ENCODE measurements around the gene LSM12.
"Not testable (repeated sequence)": the region's sequence is repeated elsewhere in the genome, so short reads cannot be mapped to it uniquely, and the experiment has no call there.

The LSM12 gene

GRCh38 chr17:44001461-44001920 lies 65.0 kb downstream of the LSM12 start:
- no peaks in the 10 kb centered on the region for H3K36me3 ChIP-seq (ENCODE audit: control insufficient read depth, insufficient read depth, low read length)
- H3K4me1 ChIP-seq (ENCODE audit: control insufficient read depth, insufficient read depth, low read length): peaks cover 5% of the 10 kb centered on the region; the same call in 1 of the 2 replicates
- no peak overlapping the region for H3K4me3 ChIP-seq (ENCODE audit: low read depth, low read length)
- peaks cover 42% of the 10 kb centered on the region for H3K27me3 ChIP-seq (ENCODE audit: control insufficient read depth, insufficient read depth, low read length)
- no peak overlapping the region for H3K9ac ChIP-seq (ENCODE audit: low read length)
- H3K27ac ChIP-seq (ENCODE audit: low read depth, low read length): no peak overlapping the region
- no peaks in the 10 kb centered on the region for H3K9me3 ChIP-seq (ENCODE audit: control insufficient read depth, insufficient read depth, low read depth, low read length)

- H3K27ac ChIP-seq (ENCODE audit: low read depth, low read length): no peak overlapping the region
- H3K9me3 ChIP-seq (ENCODE audit: control insufficient read depth, insufficient read depth, low read depth, low read length): no peaks in the 10 kb centered on the region
- peaks cover 40% of the 10 kb centered on the region for H3K27me3 ChIP-seq (ENCODE audit: control insufficient read depth, insufficient read depth, low read length)
- H3K9ac ChIP-seq (ENCODE audit: low read length): no peak overlapping the region
- peaks cover 5% of the 10 kb centered on the region; the same call in 1 of the 2 replicates for H3K4me1 ChIP-seq (ENCODE audit: control insufficient read depth, insufficient read depth, low read length)
- no peak overlapping the region for H3K4me3 ChIP-seq (ENCODE audit: low read depth, low read length)
- H3K36me3 ChIP-seq (ENCODE audit: control insufficient read depth, insufficient read depth, low read length): no peaks in the 10 kb centered on the region
These were observed 65.5 kb downstream of the LSM12 start for GRCh38 chr17:44000871-44001460.

DNA sequence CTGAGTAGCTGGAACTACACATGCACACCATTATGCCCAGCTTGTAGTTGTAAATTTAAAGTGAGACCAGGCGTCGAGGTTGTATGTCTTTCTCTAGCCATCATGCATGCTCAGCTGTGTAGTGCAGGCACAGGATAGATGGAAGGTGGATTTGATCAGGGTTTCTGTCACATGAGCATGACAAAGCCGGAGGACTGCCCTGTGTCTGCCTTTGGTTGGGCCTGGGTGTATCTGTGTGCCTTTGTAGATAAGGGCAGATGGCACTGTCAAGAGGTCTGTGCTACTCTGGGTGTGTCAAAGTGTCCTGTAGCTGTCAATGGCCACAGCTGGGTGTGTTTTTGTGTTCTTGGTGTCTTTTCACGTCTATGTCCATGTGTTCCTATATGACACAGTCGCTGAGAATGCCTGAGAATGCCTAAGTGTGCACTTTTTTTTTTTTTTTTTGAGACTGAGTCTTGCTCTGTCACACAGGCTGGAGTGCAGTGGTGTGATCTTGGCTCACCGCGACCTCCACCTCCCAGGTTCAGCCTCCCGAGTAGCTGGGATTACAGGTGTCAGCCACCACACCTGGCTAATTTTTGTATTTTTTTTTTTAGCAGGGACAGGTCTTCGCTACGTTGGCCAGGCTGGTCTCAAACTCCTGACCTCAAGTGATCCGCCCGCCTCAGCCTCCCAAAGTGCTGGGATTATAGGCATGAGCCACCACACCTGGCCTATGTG lies 66.2 kb downstream of the LSM12 start:
- Histone ChIP-seq H3K27me3 (ENCODE audit: control insufficient read depth, insufficient read depth, low read length) (peaks cover 33% of the 10 kb centered on the region), H3K36me3 (ENCODE audit: control insufficient read depth, insufficient read depth, low read length) (no peaks in the 10 kb centered on the region), H3K4me1 (ENCODE audit: control insufficient read depth, insufficient read depth, low read length) (peaks cover 2% of the 10 kb centered on the region; the same call in 1 of the 2 replicates), H3K9me3 (ENCODE audit: control insufficient read depth, insufficient read depth, low read depth, low read length) (no peaks in the 10 kb centered on the region), H3K27ac (ENCODE audit: low read depth, low read length) (no peak overlapping the region), H3K9ac (ENCODE audit: low read length) (no peak overlapping the region), H3K4me3 (ENCODE audit: low read depth, low read length) (no peak overlapping the region)

DNA sequence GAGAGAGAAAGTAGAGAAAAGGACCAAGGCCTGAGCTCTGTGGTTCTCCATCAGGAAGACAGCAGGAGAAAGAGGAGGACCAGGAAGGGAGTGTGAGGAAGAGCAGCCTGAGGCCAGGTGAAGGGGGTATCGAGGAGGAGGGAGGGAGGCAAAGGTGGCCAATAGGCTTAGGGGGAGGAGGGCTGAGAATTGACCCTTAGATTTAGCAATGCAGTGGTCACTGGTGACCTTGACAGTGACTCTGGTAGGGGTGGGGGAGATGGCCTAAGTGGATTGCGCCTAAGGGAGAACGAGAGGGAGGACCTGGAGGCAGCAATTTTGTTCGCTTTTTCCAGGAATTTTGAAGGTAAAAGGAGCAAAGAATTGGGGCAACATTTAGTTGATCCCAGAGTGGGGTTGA lies 67.4 kb downstream of the LSM12 start:
- Histone ChIP-seq H3K36me3 (ENCODE audit: control insufficient read depth, insufficient read depth, low read length) (no peaks in the 10 kb centered on the region), H3K27ac (ENCODE audit: low read depth, low read length) (no peak overlapping the region), H3K9ac (ENCODE audit: low read length) (no peak overlapping the region), H3K4me1 (ENCODE audit: control insufficient read depth, insufficient read depth, low read length) (peaks cover 3% of the 10 kb centered on the region), H3K27me3 (ENCODE audit: control insufficient read depth, insufficient read depth, low read length) (peaks cover 29% of the 10 kb centered on the region), H3K4me3 (ENCODE audit: low read depth, low read length) (no peak overlapping the region), H3K9me3 (ENCODE audit: control insufficient read depth, insufficient read depth, low read depth, low read length) (no peaks in the 10 kb centered on the region)

DNA sequence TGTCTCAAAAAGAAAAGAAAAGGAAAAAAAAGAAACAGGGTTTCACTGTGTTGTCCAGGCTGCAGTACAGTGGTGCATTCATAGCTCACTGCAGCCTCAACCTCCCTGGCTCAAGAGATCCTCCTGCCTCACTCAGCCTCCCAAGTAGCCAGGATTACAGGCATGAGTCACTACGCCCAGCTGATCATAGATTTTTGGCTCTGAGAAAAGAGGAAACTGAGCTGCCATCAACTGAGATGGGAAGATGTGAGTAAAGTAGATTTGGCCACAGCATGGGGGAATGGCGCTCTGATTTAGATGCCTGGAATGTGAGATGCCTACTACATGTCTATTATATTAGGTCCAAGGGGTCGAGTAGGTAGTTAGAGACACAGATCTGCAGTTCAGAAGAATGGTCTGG lies 67.9 kb downstream of the LSM12 start:
- Histone ChIP-seq H3K9me3 (ENCODE audit: control insufficient read depth, insufficient read depth, low read depth, low read length) (no peaks in the 10 kb centered on the region), H3K27ac (ENCODE audit: low read depth, low read length) (no peak overlapping the region), H3K36me3 (ENCODE audit: control insufficient read depth, insufficient read depth, low read length) (no peaks in the 10 kb centered on the region), H3K4me3 (ENCODE audit: low read depth, low read length) (no peak overlapping the region), H3K27me3 (ENCODE audit: control insufficient read depth, insufficient read depth, low read length) (peaks cover 24% of the 10 kb centered on the region), H3K4me1 (ENCODE audit: control insufficient read depth, insufficient read depth, low read length) (peaks cover 3% of the 10 kb centered on the region; the same call in 1 of the 2 replicates), H3K9ac (ENCODE audit: low read length) (no peak overlapping the region)

DNA sequence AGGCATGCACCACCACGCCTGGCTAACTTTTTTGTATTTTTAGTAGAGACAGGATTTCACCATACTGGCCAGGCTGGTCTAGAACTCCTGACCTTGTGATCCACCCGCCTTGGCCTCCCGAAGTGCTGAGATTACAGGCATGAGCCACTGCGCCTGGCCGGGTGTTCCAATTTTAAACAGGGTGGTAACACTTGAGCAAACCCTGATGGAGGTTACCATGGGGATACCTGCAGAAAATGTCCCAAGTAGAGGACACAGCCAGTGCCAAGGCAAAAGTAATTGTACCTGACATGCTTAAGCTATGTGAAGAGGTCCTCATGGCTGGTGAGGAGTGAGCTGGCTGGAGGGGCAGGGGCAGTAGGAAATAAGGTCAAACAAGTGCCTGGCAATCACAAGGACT lies 69.3 kb downstream of the LSM12 start:
- H3K4me3 ChIP-seq (ENCODE audit: low read depth, low read length); H3K27ac ChIP-seq (ENCODE audit: low read depth, low read length); H3K36me3 ChIP-seq (ENCODE audit: control insufficient read depth, insufficient read depth, low read length); H3K9ac ChIP-seq (ENCODE audit: low read length); H3K4me1 ChIP-seq (ENCODE audit: control insufficient read depth, insufficient read depth, low read length); H3K9me3 ChIP-seq (ENCODE audit: control insufficient read depth, insufficient read depth, low read depth, low read length): not testable (repeated sequence)
- peaks cover 12% of the 10 kb centered on the region for H3K27me3 ChIP-seq (ENCODE audit: control insufficient read depth, insufficient read depth, low read length)

DNA sequence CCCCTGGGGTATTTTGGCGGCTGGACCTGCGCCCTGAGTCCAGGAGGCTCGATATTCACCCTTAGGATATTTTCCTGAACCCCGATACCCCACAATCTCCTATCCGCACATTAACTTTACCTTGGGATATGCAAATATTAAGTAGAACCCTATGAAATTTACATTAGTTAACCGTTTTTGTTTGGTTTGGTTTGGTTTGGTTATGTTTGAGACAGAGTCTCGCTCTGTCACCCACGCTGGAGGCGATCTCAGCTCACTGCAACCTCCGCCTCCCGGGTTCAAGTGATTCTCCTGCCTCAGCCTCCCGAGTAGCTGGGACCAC lies 71.4 kb downstream of the LSM12 start:
- Histone ChIP-seq H3K9me3 (ENCODE audit: control insufficient read depth, insufficient read depth, low read depth, low read length) (no peaks in the 10 kb centered on the region), H3K4me1 (ENCODE audit: control insufficient read depth, insufficient read depth, low read length) (peaks cover 3% of the 10 kb centered on the region; the same call in 1 of the 2 replicates), H3K27ac (ENCODE audit: low read depth, low read length) (no peak overlapping the region), H3K27me3 (ENCODE audit: control insufficient read depth, insufficient read depth, low read length) (peaks cover 12% of the 10 kb centered on the region), H3K4me3 (ENCODE audit: low read depth, low read length) (peak overlapping the region; percentile 55), H3K9ac (ENCODE audit: low read length) (no peak overlapping the region), H3K36me3 (ENCODE audit: control insufficient read depth, insufficient read depth, low read length) (no peaks in the 10 kb centered on the region)

GRCh38 chr17:43994272-43995149 lies 72.0 kb downstream of the LSM12 start:
- Histone ChIP-seq H3K4me1 (ENCODE audit: control insufficient read depth, insufficient read depth, low read length) (peaks cover 3% of the 10 kb centered on the region; the same call in 1 of the 2 replicates), H3K9me3 (ENCODE audit: control insufficient read depth, insufficient read depth, low read depth, low read length) (no peaks in the 10 kb centered on the region), H3K36me3 (ENCODE audit: control insufficient read depth, insufficient read depth, low read length) (no peaks in the 10 kb centered on the region), H3K4me3 (ENCODE audit: low read depth, low read length) (peak overlapping the region; percentile 55), H3K9ac (ENCODE audit: low read length) (peak overlapping the region; percentile 3), H3K27ac (ENCODE audit: low read depth, low read length) (no peak overlapping the region), H3K27me3 (ENCODE audit: control insufficient read depth, insufficient read depth, low read length) (peaks cover 12% of the 10 kb centered on the region)

- Histone ChIP-seq H3K9ac (ENCODE audit: low read length) (no peak overlapping the region), H3K4me1 (ENCODE audit: control insufficient read depth, insufficient read depth, low read length) (peaks cover 3% of the 10 kb centered on the region; the same call in 1 of the 2 replicates), H3K9me3 (ENCODE audit: control insufficient read depth, insufficient read depth, low read depth, low read length) (no peaks in the 10 kb centered on the region), H3K36me3 (ENCODE audit: control insufficient read depth, insufficient read depth, low read length) (no peaks in the 10 kb centered on the region), H3K27ac (ENCODE audit: low read depth, low read length) (no peak overlapping the region), H3K4me3 (ENCODE audit: low read depth, low read length) (no peak overlapping the region), H3K27me3 (ENCODE audit: control insufficient read depth, insufficient read depth, low read length) (peaks cover 12% of the 10 kb centered on the region)
These were observed 73.8 kb downstream of the LSM12 start for GRCh38 chr17:43992641-43993040.

GRCh38 chr17:43988301-43988700 lies 78.2 kb downstream of the LSM12 start:
- Histone ChIP-seq H3K9ac (ENCODE audit: low read length) (no peak overlapping the region), H3K27ac (ENCODE audit: low read depth, low read length) (no peak overlapping the region), H3K4me3 (ENCODE audit: low read depth, low read length) (no peak overlapping the region), H3K9me3 (ENCODE audit: control insufficient read depth, insufficient read depth, low read depth, low read length) (no peaks in the 10 kb centered on the region), H3K4me1 (ENCODE audit: control insufficient read depth, insufficient read depth, low read length) (peaks cover 9% of the 10 kb centered on the region), H3K27me3 (ENCODE audit: control insufficient read depth, insufficient read depth, low read length) (peaks cover 20% of the 10 kb centered on the region), H3K36me3 (ENCODE audit: control insufficient read depth, insufficient read depth, low read length) (no peaks in the 10 kb centered on the region)

Data from HUES6 (cell line).